Adrenal gland (tissue), 5 donors: Measurements from ENCODE around the gene MYOM1.

Experiments used
- POLR2A ChIP-seq, 2 donors: fragments of 450-650 bp; IDR thresholded peaks; one replicate each; pipeline ENCODE4 v1.6.1; 2017; ENCODE audit warnings: antibody characterized with exemption in 2 of 2, mild to moderate bottlenecking in 2 of 2, moderate library complexity in 1 of 2
- TF ChIP-seq, protein P1 (sequence below), 6 experiments: fragments of 450-650 bp in 4 of 6; fragments of 200-600 bp in 2 of 6; sonication (generic) in 1 of 6; IDR thresholded peaks; 1 replicate in 5 of 6; 2 replicates in 1 of 6; pipeline versions ENCODE4 v1.5.1 to v1.8.0; 2016 to 2021; ENCODE audit warnings: antibody characterized with exemption in 6 of 6, mild to moderate bottlenecking in 2 of 6, moderate library complexity in 1 of 6
- donor health status: DM: no; HTN: no; CAD: no.

DNA sequence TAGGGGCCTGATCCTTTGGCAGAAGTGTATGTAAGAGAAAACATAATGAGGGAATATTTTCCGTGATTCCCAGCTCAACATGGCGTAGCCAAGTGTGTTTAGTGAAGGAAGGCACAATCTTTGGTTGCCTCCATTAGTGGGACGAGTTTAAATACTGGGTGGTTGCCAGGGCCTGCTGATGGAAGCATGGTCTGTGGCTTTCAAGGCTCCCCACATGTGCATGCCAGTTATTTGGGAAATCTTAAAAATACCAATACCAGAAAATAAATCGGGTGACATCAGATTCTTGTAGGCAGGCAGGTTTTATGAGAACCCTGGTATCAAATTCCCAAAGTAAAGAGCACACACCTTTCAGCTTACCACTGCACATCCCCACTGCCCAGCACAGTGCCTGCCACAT is 35.0 kb upstream of the MYOM1 start:
- TF ChIP-seq, protein P1, sequence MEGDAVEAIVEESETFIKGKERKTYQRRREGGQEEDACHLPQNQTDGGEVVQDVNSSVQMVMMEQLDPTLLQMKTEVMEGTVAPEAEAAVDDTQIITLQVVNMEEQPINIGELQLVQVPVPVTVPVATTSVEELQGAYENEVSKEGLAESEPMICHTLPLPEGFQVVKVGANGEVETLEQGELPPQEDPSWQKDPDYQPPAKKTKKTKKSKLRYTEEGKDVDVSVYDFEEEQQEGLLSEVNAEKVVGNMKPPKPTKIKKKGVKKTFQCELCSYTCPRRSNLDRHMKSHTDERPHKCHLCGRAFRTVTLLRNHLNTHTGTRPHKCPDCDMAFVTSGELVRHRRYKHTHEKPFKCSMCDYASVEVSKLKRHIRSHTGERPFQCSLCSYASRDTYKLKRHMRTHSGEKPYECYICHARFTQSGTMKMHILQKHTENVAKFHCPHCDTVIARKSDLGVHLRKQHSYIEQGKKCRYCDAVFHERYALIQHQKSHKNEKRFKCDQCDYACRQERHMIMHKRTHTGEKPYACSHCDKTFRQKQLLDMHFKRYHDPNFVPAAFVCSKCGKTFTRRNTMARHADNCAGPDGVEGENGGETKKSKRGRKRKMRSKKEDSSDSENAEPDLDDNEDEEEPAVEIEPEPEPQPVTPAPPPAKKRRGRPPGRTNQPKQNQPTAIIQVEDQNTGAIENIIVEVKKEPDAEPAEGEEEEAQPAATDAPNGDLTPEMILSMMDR (IDR thresholded peaks at IDR 0.05), result no peak
- TF ChIP-seq POLR2A (IDR thresholded peaks at IDR 0.05), result no peak
